Measurements from ENCODE around the gene ZFP36L1.

The ZFP36L1 gene

GRCh38 chr14:68762953-68763764 is 29.7 kb downstream of the ZFP36L1 start:
- no peak for DNase-seq (ENCODE audit: low read depth in 2 of 2)

- DNase-seq (ENCODE audit: low read depth in 2 of 2): no peak
Measured at GRCh38 chr14:68761391-68761790, 31.5 kb downstream of the ZFP36L1 start.

- DNase-seq (ENCODE audit: low read depth in 2 of 2): no peak
Measured at GRCh38 chr14:68760761-68761160, 32.1 kb downstream of the ZFP36L1 start.

GRCh38 chr14:68759937-68760336 is 32.9 kb downstream of the ZFP36L1 start:
- DNase-seq (ENCODE audit: low read depth in 2 of 2): no peak

- DNase-seq (ENCODE audit: low read depth in 2 of 2): no peak
Measured at GRCh38 chr14:68759017-68759560, 33.8 kb downstream of the ZFP36L1 start.

- no peak for DNase-seq (ENCODE audit: low read depth in 2 of 2)
Measured at GRCh38 chr14:68758301-68758700, 34.6 kb downstream of the ZFP36L1 start.

GRCh38 chr14:68757618-68758081 is 35.2 kb downstream of the ZFP36L1 start:
- no peak for DNase-seq (ENCODE audit: low read depth in 2 of 2)

- DNase-seq (ENCODE audit: low read depth in 2 of 2): no peak
Measured at GRCh38 chr14:68756734-68757133, 36.1 kb downstream of the ZFP36L1 start.

GRCh38 chr14:68756000-68756481 is 36.8 kb downstream of the ZFP36L1 start:
- no peak for DNase-seq (ENCODE audit: low read depth in 2 of 2)

- DNase-seq (ENCODE audit: low read depth in 2 of 2): no peak
Measured at GRCh38 chr14:68755016-68755353, 37.9 kb downstream of the ZFP36L1 start.

GRCh38 chr14:68753690-68754089 is 39.2 kb downstream of the ZFP36L1 start:
- DNase-seq (ENCODE audit: low read depth in 2 of 2): no peak

- no peak for DNase-seq (ENCODE audit: low read depth in 2 of 2)
Measured at GRCh38 chr14:68752271-68753006, 40.4 kb downstream of the ZFP36L1 start.

- DNase-seq (ENCODE audit: low read depth in 2 of 2): no peak
Measured at GRCh38 chr14:68749487-68750475, 43.1 kb downstream of the ZFP36L1 start.

- no peak for DNase-seq (ENCODE audit: low read depth in 2 of 2)
Measured at GRCh38 chr14:68748691-68749090, 44.2 kb downstream of the ZFP36L1 start.

GRCh38 chr14:68748260-68748659 is 44.6 kb downstream of the ZFP36L1 start:
- no peak for DNase-seq (ENCODE audit: low read depth in 2 of 2)

GRCh38 chr14:68747393-68747792 is 45.5 kb downstream of the ZFP36L1 start:
- DNase-seq (ENCODE audit: low read depth in 2 of 2): no peak

- no peak for DNase-seq (ENCODE audit: low read depth in 2 of 2)
Measured at GRCh38 chr14:68744613-68745012, 48.3 kb downstream of the ZFP36L1 start.

- no peak for DNase-seq (ENCODE audit: low read depth in 2 of 2)
Measured at GRCh38 chr14:68741839-68742470, 50.9 kb downstream of the ZFP36L1 start.

GRCh38 chr14:68741477-68741791 is 51.4 kb downstream of the ZFP36L1 start:
- DNase-seq (ENCODE audit: low read depth in 2 of 2): no peak

GRCh38 chr14:68740788-68741476 is 51.9 kb downstream of the ZFP36L1 start:
- no peak for DNase-seq (ENCODE audit: low read depth in 2 of 2)

GRCh38 chr14:68739701-68740100 is 53.2 kb downstream of the ZFP36L1 start:
- DNase-seq (ENCODE audit: low read depth in 2 of 2): no peak

Measured in stimulated activated CD4-positive, alpha-beta T cell treated with anti-CD3 and anti-CD28 coated beads, Interleukin-4, amount 100 ng/mL, for 48 hours (primary cell).